HG03159 (cell line): ENCODE measurements around the gene GHRL.

Experiments used
- ATAC-seq: cut with Tn5 transposase; IDR thresholded peaks from one replicate; pipeline ENCODE4 v1.9.1; 2021; ENCODE audit warnings: mild to moderate bottlenecking, moderate library complexity; ENCODE audit not compliant: unreplicated experiment

Gene GHRL

GRCh38 chr3:10292505-10293419 is at the start of gene GHRL:
Gene GHRL (minus strand): TSS chr3:10292947. CDS start chr3:10290180, 2,767 bp downstream.
- peak; percentile 77 for ATAC-seq

- ATAC-seq = no peak
These were observed 49.2 kb upstream of the GHRL start for GRCh38 chr3:10341901-10342398.

- ATAC-seq = no peak
These were observed 47.7 kb upstream of the GHRL start for GRCh38 chr3:10340476-10340875.

GRCh38 chr3:10340046-10340445 is 47.3 kb upstream of the GHRL start:
- ATAC-seq = no peak

- no peak for ATAC-seq
These were observed 46.7 kb upstream of the GHRL start for GRCh38 chr3:10339376-10339955.

GRCh38 chr3:10338591-10339353 is 46.0 kb upstream of the GHRL start:
- ATAC-seq = no peak

- ATAC-seq = no peak
These were observed 45.4 kb upstream of the GHRL start for GRCh38 chr3:10338164-10338470.

GRCh38 chr3:10337323-10338163 is 44.8 kb upstream of the GHRL start:
- no peak for ATAC-seq

GRCh38 chr3:10336761-10337160 is 44.0 kb upstream of the GHRL start:
- ATAC-seq = no peak

- no peak for ATAC-seq
These were observed 43.3 kb upstream of the GHRL start for GRCh38 chr3:10335871-10336622.

GRCh38 chr3:10335190-10335738 is 42.5 kb upstream of the GHRL start:
- ATAC-seq = no peak

GRCh38 chr3:10334459-10334858 is 41.7 kb upstream of the GHRL start:
- no peak for ATAC-seq

GRCh38 chr3:10334042-10334441 is 41.3 kb upstream of the GHRL start:
- no peak for ATAC-seq

- no peak for ATAC-seq
These were observed 40.6 kb upstream of the GHRL start for GRCh38 chr3:10333349-10333650.

GRCh38 chr3:10332481-10333348 is 40.0 kb upstream of the GHRL start:
- no peak for ATAC-seq

- no peak for ATAC-seq
These were observed 38.6 kb upstream of the GHRL start for GRCh38 chr3:10331320-10331719.

GRCh38 chr3:10330319-10330718 is 37.6 kb upstream of the GHRL start:
- no peak for ATAC-seq

- ATAC-seq = no peak
These were observed 36.8 kb upstream of the GHRL start for GRCh38 chr3:10329495-10330015.
